ENCODE results near the gene HFE.

The HFE gene

GRCh38 chr6:26055719-26056582 lies 31.3 kb upstream of the HFE start (continued):
- TF ChIP-seq AEBP2 (tag by site-specific recombination; IDR thresholded peaks at IDR 0.05; ENCODE audit: borderline replicate concordance) (no peak), KLF17 (tag by site-specific recombination; IDR thresholded peaks at IDR 0.05) (0 out of 2 replicates have a peak, but pooled peaks have one; percentile 39), ZFP41 (tag by site-specific recombination; IDR thresholded peaks at IDR 0.05; ENCODE audit: borderline replicate concordance) (no peak), ZNF311 (tag by site-specific recombination; IDR thresholded peaks at IDR 0.05; ENCODE audit: borderline replicate concordance) (no peak), ZNF549 (tag by site-specific recombination; IDR thresholded peaks at IDR 0.05) (no peak), ZNF292 (tag by site-specific recombination; IDR thresholded peaks at IDR 0.05; ENCODE audit: borderline replicate concordance, low read depth) (no peak), ZNF335 (tag by site-specific recombination; conservative IDR thresholded peaks at IDR 0.05) (peak; percentile 40; the same call in 1 of the 2 replicates), BCL6B (tag by site-specific recombination; IDR thresholded peaks at IDR 0.05) (no peak), YY1 (tag by site-specific recombination; IDR thresholded peaks at IDR 0.05) (peak; percentile 58), ZNF148 (tag by site-specific recombination; IDR thresholded peaks at IDR 0.05; ENCODE audit: borderline replicate concordance) (no peak), ZNF830 (tag by site-specific recombination; IDR thresholded peaks at IDR 0.05; ENCODE audit: low read depth) (no peak), SP3 (tag by site-specific recombination; IDR thresholded peaks at IDR 0.05) (no peak), ZBTB8A (tag by site-specific recombination; IDR thresholded peaks at IDR 0.05) (peak; percentile 94), ZNF555 (tag by site-specific recombination; conservative IDR thresholded peaks at IDR 0.05) (no peak), ZEB2 (tag by site-specific recombination; IDR thresholded peaks at IDR 0.05) (no peak), FEZF1 (tag by site-specific recombination; IDR thresholded peaks at IDR 0.05) (peak; percentile 48), ZNF792 (tag by site-specific recombination; IDR thresholded peaks at IDR 0.05) (no peak), SETDB1 (IDR thresholded peaks at IDR 0.05; ENCODE audit: insufficient read length, low read length) (no peak), ZNF585B (tag by site-specific recombination; IDR thresholded peaks at IDR 0.05) (no peak), ZBTB10 (tag by site-specific recombination; IDR thresholded peaks at IDR 0.05) (peak; percentile 83), PRDM1 (tag by site-specific recombination; IDR thresholded peaks at IDR 0.05) (no peak; the same call in 1 of the 2 replicates), ZNF350 (tag by site-specific recombination; IDR thresholded peaks at IDR 0.05) (no peak), KLF9 (tag by site-specific recombination; IDR thresholded peaks at IDR 0.05; ENCODE audit: low read depth) (no peak), ZNF121 (tag by site-specific recombination; IDR thresholded peaks at IDR 0.05) (0 out of 2 replicates have a peak, but pooled peaks have one; percentile 9), GLI4 (tag by site-specific recombination; IDR thresholded peaks at IDR 0.05) (0 out of 2 replicates have a peak, but pooled peaks have one; percentile 27), ZNF621 (tag by site-specific recombination; IDR thresholded peaks at IDR 0.05) (no peak), MEIS1 (CRISPR knock-in tag; IDR thresholded peaks at IDR 0.05; ENCODE audit: borderline replicate concordance) (no peak), ZFHX2 (tag by site-specific recombination; conservative IDR thresholded peaks at IDR 0.05) (no peak), ZNF214 (tag by site-specific recombination; IDR thresholded peaks at IDR 0.05; ENCODE audit: borderline replicate concordance) (no peak)
